ENCODE measurements around the gene PHC2. TPM values are rescaled to one million over a fixed set of nuclear protein-coding genes. Genes with fewer than 3 reads are reported as not detected.

The PHC2 gene
- total RNA-seq, 4 donors from 2014 or later: 70.2 to 114 (median 77.2) TPM

GRCh38 chr1:33369764-33370163 lies 61.1 kb downstream of the PHC2 start:
- 86 to 88% methylated on average over 2 of the region's 2 CpGs for whole genome bisulfite sequencing, 2 donors
- no peak overlapping the region for H3K4me3 ChIP-seq (ENCODE audit: low read depth, poor library complexity, severe bottlenecking)
- no peak for DNase-seq (ENCODE audit: low spot score in 2 of 2)
- TF ChIP-seq POLR2A (IDR thresholded peaks at IDR 0.05): no peak
- TF ChIP-seq CTCF (IDR thresholded peaks at IDR 0.05): no peak
- intact Hi-C loops (cut with DNase I; ENCODE audit: low total_unique reads): loop anchor here (5.0 kb wide), 3 partner anchors 72 to 272 kb away; no protein-coding TSS in a partner anchor

- 77 to 83% methylated on average over 9 of the region's 9 CpGs for WGBS, 2 donors
- H3K4me3 ChIP-seq (ENCODE audit: low read depth, poor library complexity, severe bottlenecking): no peak overlapping the region
- no peak for DNase-seq (ENCODE audit: low spot score in 2 of 2)
- no peak for TF ChIP-seq POLR2A (IDR thresholded peaks at IDR 0.05)
- TF ChIP-seq CTCF (IDR thresholded peaks at IDR 0.05): no peak
- intact Hi-C loops (cut with DNase I; ENCODE audit: low total_unique reads): loop anchor here (5.0 kb wide), 3 partner anchors 72 to 272 kb away; no protein-coding TSS in a partner anchor
Observed at GRCh38 chr1:33369081-33369480, 61.8 kb downstream of the PHC2 start.

GRCh38 chr1:33368431-33368830 lies 62.5 kb downstream of the PHC2 start:
- intact Hi-C loops (cut with DNase I; ENCODE audit: low total_unique reads): loop anchor here (5.0 kb wide), 3 partner anchors 71 to 271 kb away; no protein-coding TSS in a partner anchor
- no peak overlapping the region for H3K4me3 ChIP-seq (ENCODE audit: low read depth, poor library complexity, severe bottlenecking)
- 83 to 89% methylated on average over 15 of the region's 15 CpGs for WGBS, 2 donors
- no peak for DNase-seq (ENCODE audit: low spot score in 2 of 2)
- TF ChIP-seq POLR2A (IDR thresholded peaks at IDR 0.05): no peak
- TF ChIP-seq CTCF (IDR thresholded peaks at IDR 0.05): no peak

- intact Hi-C loops (cut with DNase I; ENCODE audit: low total_unique reads): loop anchor here (5.0 kb wide), 3 partner anchors 70 to 270 kb away; no protein-coding TSS in a partner anchor
- WGBS, 2 donors: 28 to 39% methylated on average over 19 to 21 of the region's 23 CpGs
- no peak overlapping the region for H3K4me3 ChIP-seq (ENCODE audit: low read depth, poor library complexity, severe bottlenecking)
- peak; percentile 80 to 97 for DNase-seq (ENCODE audit: low spot score in 2 of 2)
- no peak for TF ChIP-seq POLR2A (IDR thresholded peaks at IDR 0.05)
- TF ChIP-seq CTCF (IDR thresholded peaks at IDR 0.05): peak in 1 of 3 donors; percentile 93
Observed at GRCh38 chr1:33367485-33368405, 63.1 kb downstream of the PHC2 start.

- 79% methylated on average over 14 of the region's 14 CpGs for WGBS, 2 donors
- intact Hi-C loops (cut with DNase I; ENCODE audit: low total_unique reads): loop anchor here (5.0 kb wide), 3 partner anchors 70 to 270 kb away; no protein-coding TSS in a partner anchor
- TF ChIP-seq POLR2A (IDR thresholded peaks at IDR 0.05): no peak
- TF ChIP-seq CTCF (IDR thresholded peaks at IDR 0.05): no peak
- H3K4me3 ChIP-seq (ENCODE audit: low read depth, poor library complexity, severe bottlenecking): no peak overlapping the region
- DNase-seq (ENCODE audit: low spot score in 2 of 2): no peak
Observed at GRCh38 chr1:33366762-33367484, 64.0 kb downstream of the PHC2 start.

Data from lower leg skin (tissue), 4 donors.